Skin epidermis (tissue), 12 donors: Measurements from ENCODE around the gene PTPN6.

Source experiments
- H3K27ac ChIP-seq, 21 experiments: fragments of 200-600 bp; sonication (generic) in 11 of 21; one replicate each; pipeline ENCODE4 v1.5.0; 2020; ENCODE audit warnings: mild to moderate bottlenecking in 3 of 21, inconsistent platforms in 2 of 21, moderate library complexity in 2 of 21
- H3K4me3 ChIP-seq, 7 experiments: fragments of 200-600 bp; sonication (generic) in 2 of 7; one replicate each; pipeline ENCODE4 v1.5.0; 2020; ENCODE audit warnings: inconsistent platforms in 2 of 7, mild to moderate bottlenecking in 2 of 7, moderate library complexity in 1 of 7

Gene PTPN6

GRCh38 chr12:6980740-6981139 lies 29.6 kb downstream of the PTPN6 start:
- H3K4me3 ChIP-seq = no peak overlapping the region
- no peak overlapping the region for H3K27ac ChIP-seq

DNA sequence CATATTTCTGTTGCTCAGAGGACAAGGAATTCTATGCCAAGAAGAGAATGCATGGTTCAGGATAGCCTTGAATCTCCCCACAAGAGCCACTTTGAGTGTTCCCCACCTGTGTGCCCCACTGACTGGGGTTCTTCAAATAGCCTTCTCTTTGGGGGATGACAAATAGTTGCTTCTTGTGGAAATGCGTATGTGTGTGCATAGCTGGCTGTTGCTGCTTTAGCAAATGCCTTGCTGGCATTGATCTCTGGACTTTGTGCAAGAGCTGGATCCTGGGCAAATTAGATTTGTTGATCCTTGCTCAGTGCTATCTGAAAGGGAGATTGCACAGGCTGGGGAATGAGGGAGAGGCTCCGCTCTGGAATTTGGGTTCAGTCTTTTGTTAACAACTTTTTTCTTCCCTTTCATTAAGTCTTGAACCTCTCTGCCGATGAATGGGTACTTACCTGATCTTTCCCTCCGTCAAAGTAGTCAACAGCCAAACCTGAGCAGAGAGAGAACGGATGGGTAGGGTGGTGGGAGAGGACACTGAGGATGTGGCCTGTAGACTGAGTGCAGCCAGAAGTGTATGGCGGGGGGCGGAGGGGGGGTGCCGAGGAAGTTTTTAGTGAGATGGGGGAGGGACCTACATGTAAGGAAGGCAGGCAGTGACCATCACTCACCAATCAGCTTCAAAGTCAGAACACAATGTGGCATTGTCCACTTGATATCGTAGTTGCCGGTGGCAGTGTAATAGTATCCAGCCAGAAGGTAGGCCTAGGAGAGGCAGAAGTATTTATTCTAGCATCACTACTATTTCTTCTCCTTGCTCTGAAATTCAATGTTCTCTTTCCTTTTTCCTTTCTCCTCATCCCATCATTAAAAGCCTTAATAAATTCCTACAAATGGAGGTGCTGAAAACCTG lies 30.2 kb downstream of the PTPN6 start:
- no peak overlapping the region for H3K4me3 ChIP-seq
- H3K27ac ChIP-seq = no peak overlapping the region

- no peak overlapping the region for H3K27ac ChIP-seq
- H3K4me3 ChIP-seq = no peak overlapping the region
Observed at GRCh38 chr12:6982532-6982931, 31.4 kb downstream of the PTPN6 start.

DNA sequence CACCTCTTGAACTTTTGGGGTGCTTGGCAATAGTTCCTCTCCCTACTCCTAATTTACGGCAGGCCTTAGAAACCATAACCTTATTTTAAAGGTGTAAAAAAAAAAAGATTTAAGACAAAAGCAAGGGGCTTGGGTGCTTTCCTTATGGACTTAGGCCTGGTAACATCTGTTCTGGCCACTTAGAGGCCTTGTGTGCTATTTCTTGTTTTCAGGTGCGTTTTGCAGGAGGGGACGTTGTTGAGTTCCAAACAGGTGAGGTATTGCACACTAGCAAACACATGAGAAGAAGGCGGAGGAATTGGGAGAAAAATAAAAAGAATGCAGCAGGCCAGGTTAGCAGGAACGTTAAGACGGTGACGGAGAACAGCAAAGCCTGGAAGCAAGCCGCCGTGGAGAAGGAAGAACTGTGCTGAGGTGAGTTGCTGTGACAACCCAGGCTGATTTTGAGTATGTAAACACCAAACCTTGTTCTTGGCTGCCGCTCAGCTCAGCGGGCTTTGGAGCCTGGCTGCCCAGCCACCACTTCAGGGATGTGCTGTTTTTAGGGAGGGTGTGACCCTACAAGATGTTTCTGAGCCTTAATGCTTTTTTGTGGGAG lies 36.9 kb downstream of the PTPN6 start:
- peak overlapping the region in 6 of 21 experiments; percentile 3 to 52 (median 37) for H3K27ac ChIP-seq

GRCh38 chr12:6996040-6996441 lies 44.9 kb downstream of the PTPN6 start:
- no peak overlapping the region for H3K4me3 ChIP-seq
- H3K27ac ChIP-seq = no peak overlapping the region

More for the DNA sequence above, 36.9 kb downstream of the PTPN6 start:
- no peak overlapping the region for H3K4me3 ChIP-seq

DNA sequence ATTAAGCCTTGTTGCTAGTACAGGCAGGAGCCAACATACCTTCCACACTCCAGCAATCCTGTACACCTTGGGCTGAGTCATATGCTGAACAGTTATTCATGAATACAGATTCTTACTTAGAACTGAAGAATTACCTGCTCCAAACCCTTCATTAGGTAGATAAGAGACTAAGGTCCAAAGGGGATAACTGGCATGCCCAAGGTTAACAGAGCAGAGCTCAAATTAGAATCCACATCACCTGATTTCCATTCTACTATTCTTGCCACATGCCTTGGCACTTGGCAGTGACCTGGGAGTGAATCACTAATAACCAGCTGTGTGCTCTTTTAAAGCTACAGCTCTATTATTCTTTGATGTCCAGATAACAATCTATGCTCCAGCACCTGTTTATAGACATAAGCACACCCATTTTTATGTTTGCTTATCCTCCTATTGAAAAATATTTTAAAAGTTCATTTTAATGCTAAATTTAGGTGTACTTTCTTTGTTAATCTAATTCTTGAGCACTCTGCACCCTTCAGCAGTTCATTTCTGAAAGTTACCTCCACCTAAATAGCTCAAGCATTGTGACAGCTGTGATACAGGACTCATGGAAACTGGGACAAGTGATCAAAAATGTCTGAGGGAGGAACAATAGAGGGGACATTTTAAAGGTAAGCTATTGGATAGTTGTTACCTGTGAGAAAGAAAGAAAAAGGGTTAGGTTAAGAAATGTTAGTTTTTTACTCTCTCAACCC lies 47.7 kb downstream of the PTPN6 start:
- Histone ChIP-seq H3K4me3 (no peak overlapping the region), H3K27ac (no peak overlapping the region)

GRCh38 chr12:7001921-7002591 lies 50.9 kb downstream of the PTPN6 start:
- no peak overlapping the region for H3K27ac ChIP-seq
- H3K4me3 ChIP-seq = no peak overlapping the region

GRCh38 chr12:7004287-7004803 lies 53.2 kb downstream of the PTPN6 start:
- H3K27ac ChIP-seq = no peak overlapping the region
- H3K4me3 ChIP-seq = no peak overlapping the region

GRCh38 chr12:7004840-7005239 lies 53.7 kb downstream of the PTPN6 start:
- Histone ChIP-seq H3K4me3 (no peak overlapping the region), H3K27ac (no peak overlapping the region)

GRCh38 chr12:7005311-7005710 lies 54.2 kb downstream of the PTPN6 start:
- Histone ChIP-seq H3K27ac (no peak overlapping the region), H3K4me3 (no peak overlapping the region)

GRCh38 chr12:7006639-7007038 lies 55.5 kb downstream of the PTPN6 start:
- Histone ChIP-seq H3K27ac (no peak overlapping the region), H3K4me3 (no peak overlapping the region)

DNA sequence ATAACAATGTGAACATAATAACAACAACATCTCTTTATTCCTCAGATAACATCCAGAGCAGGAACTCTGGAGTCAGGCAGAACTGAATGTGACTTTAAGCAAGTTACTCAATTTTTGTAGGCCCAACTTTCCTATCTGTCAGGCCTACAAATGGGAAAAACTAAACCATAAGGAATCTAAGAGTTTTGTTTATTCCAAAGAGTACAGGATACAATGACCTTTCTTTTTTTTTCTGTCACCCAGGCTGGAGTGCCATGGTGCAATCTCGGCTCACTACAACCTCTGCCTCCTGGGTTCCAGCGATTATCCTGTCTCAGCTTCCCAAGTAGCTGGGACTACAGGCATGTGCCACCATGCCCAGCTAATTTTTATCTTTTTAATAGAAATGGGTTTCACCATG lies 57.7 kb downstream of the PTPN6 start:
- Histone ChIP-seq H3K27ac (no peak overlapping the region), H3K4me3 (no peak overlapping the region)

- Histone ChIP-seq H3K27ac (no peak overlapping the region), H3K4me3 (no peak overlapping the region)
Observed at GRCh38 chr12:7009512-7009911, 58.4 kb downstream of the PTPN6 start.
